Activated CD4-positive, alpha-beta T cell treated with anti-CD3 and anti-CD28 coated beads for 24 hours (primary cell): Measurements from ENCODE around the gene ABLIM1.

Experiments used
- DNase-seq, 2 donors: peaks; one replicate each; pipeline ENCODE4 v3.0.0-alpha.2; 2020; ENCODE audit warnings: low read depth in 2 of 2

ABLIM1 gene

GRCh38 chr10:114412907-114413797, 244.9 kb downstream of the ABLIM1 start:
- DNase-seq = no peak

GRCh38 chr10:114408968-114409444, 249.1 kb downstream of the ABLIM1 start:
- no peak for DNase-seq

GRCh38 chr10:114408112-114408967, 249.7 kb downstream of the ABLIM1 start:
- DNase-seq = no peak

- no peak for DNase-seq
Observed at GRCh38 chr10:114406455-114406854, 251.6 kb downstream of the ABLIM1 start.

- DNase-seq = no peak
Observed at GRCh38 chr10:114405011-114405350, 253.1 kb downstream of the ABLIM1 start.

- DNase-seq = no peak
Observed at GRCh38 chr10:114404171-114405010, 253.7 kb downstream of the ABLIM1 start, which contains the start of gene AFAP1L2. Gene AFAP1L2, minus strand, starts transcription at chr10:114404502. Its CDS starts 47 bp downstream, at chr10:114404455.

GRCh38 chr10:114403541-114404161, 254.4 kb downstream of the ABLIM1 start:
- DNase-seq = no peak

DNA sequence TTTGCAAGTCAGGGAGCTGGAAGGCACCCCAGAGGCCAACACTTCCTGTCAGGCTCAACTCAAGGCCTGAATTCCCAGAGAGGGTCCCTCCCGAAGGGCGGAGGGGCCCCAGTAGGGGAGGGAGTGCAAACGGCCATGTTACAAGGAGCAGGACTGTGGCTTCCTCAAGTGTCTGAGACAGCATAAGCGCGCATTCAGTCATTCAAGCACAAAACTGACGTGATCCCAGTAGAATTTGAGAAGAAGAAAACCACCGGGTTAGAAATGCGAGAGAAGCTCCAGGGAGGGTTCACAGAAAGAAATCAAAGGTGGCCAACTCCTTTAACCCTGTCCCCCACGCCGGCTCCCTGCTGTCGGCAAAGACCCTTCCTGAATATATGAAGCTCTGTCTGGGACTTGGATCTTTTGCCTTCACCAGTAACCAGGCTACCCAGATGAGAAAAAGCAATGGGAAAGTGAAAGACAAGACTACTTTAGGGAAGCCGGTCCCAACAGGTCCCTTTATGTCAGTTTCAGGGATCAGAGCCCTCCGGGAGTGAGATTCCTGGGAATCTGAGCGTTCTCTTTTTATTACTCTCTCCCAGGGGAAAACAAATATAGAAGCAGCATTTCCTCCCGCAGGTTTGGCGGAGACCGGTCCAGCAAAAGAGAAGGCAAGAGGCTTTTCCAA, 255.1 kb downstream of the ABLIM1 start:
- DNase-seq = no peak

GRCh38 chr10:114402233-114402632, 255.8 kb downstream of the ABLIM1 start:
- no peak for DNase-seq

GRCh38 chr10:114401195-114401791, 256.8 kb downstream of the ABLIM1 start:
- no peak for DNase-seq

GRCh38 chr10:114400091-114400490, 258.0 kb downstream of the ABLIM1 start:
- DNase-seq = no peak

DNA sequence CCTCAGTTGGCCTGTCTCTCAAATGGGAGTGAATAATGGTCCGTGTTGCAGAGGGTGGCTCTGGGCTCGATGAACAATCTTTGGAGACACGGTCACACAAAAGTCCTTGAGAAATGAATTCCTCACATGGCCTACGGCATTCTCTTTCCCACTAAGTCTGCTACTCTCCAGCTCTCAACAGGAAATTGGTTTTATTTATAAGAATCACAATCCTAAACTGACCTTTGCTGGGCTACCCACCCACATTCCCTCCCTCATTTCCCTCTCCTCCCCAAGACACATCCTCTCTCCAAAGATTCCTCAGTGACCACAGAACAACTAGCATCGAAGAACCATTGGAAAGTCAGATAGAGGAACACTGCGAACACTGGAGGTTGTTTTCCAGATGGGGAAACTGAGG, 258.5 kb downstream of the ABLIM1 start:
- no peak for DNase-seq

- DNase-seq = no peak
Observed at GRCh38 chr10:114398587-114399331, 259.3 kb downstream of the ABLIM1 start.

- no peak for DNase-seq
Observed at GRCh38 chr10:114397651-114398145, 260.4 kb downstream of the ABLIM1 start.

DNA sequence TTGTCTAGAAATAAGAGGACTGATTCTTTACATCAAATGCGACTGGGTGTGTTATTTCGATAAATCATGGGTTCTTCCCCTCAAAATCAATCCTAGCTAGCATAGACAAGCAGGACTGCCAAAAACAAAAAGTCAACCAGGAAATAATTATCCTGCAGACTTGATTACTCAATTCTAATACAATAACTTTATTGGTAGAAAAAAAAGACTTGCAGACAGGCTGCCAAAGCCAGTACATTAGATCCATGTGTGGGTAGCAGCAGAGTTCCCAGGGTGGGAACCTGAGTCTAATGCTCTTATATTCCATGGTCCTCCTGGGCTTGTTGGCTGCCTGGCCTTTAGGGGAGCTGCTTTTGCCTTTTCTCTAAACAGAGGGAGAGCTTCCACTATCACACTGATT, 261.6 kb downstream of the ABLIM1 start:
- no peak for DNase-seq

DNA sequence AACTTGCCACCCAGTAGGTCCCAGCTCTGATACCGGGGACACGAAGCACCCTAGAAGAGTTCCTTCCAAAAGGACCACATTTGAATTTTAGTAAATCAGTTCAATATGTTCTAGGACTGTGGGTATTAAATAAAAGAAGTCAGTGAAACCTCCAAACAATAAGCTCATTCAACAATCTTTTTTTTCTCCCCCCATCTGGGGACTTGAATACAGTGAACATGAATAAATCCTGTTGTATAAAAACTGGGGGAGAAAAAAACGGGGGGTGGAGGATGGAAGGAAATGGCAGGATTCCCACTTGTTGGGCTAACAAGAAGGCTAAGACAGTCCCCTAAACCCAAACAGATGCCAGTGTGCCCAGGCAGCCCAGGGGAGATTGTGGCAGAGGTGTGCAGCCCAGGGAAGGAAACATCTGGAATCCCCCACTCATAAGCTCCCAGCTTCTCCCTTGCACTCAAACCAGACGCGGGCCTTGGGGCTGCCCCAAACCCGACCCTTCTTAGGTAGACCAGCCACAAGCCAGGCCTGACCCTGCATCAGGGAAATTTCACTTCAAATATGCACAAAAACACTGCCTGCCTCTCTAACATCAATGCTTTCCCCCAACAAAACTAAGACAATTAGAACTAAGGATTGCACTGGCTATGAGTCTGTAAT, 262.6 kb downstream of the ABLIM1 start:
- DNase-seq = no peak

DNA sequence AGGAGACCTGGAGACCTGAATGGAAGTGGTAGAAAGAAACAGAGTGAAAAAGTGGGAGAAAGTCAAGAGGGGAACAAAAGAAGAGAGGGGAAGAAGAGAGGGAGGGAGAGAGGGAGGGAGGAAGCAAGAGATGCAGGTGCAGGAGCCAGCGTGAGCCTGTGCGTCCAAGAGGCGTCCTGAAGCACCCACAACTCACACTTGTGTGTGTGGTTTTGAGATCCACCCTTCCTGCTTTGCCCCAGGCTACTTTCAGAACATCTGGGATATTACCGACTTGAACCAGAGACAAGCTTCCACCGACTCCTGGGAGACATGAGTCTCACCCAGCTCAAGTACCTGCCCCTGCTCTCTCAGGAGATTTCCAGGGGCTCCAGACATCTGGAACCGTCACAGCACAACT, 263.5 kb downstream of the ABLIM1 start:
- no peak for DNase-seq

GRCh38 chr10:114393886-114394285, 264.2 kb downstream of the ABLIM1 start:
- no peak for DNase-seq

GRCh38 chr10:114393482-114393881, 264.6 kb downstream of the ABLIM1 start:
- DNase-seq = no peak
